Bronchial epithelial cell (primary cell): ENCODE results near the gene E2F8. TPM values are rescaled to one million over a fixed set of nuclear protein-coding genes. Genes with fewer than 3 reads are reported as not detected.
A peak's percentile ranks its signal among the peaks of the same experiment; 100 is the strongest.

ENCODE experiments used
- DNase-seq: peaks from one replicate; pipeline ENCODE4 v3.0.0-alpha.2; 2010; ENCODE audit warnings: low read depth
- FAIRE-seq: peaks from 2 replicates; lab custom pipeline; 2011; peaks lifted over from hg19 to GRCh38; lab: Jason Lieb, UNC
- H3K27me3 ChIP-seq: 2 replicates; pipeline ENCODE4 v1.5.1; 2011; ENCODE audit warnings: low read length; ENCODE audit not compliant: control insufficient read depth, insufficient read depth
- H3K36me3 ChIP-seq: 2 replicates; pipeline ENCODE4 v1.5.1; 2011; ENCODE audit warnings: low read length; ENCODE audit not compliant: control insufficient read depth, insufficient read depth
- H3K4me3 ChIP-seq: 2 replicates; pipeline ENCODE4 v1.5.1; 2011; ENCODE audit warnings: mild to moderate bottlenecking, low read depth, low read length, control low read depth
- CTCF ChIP-seq: IDR thresholded peaks from 2 replicates; pipeline ENCODE4 v1.5.1; 2011; ENCODE audit warnings: mild to moderate bottlenecking, moderate library complexity, low read length, control low read depth, inconsistent platforms; ENCODE audit not compliant: insufficient read depth, severe bottlenecking
- total RNA-seq: library from RNA; depleted of rRNA; stranded (reverse); fragments of >200 nt; gene quantifications from 2 replicates; pipeline ENCODE4 v1.2.1, GENCODE V29; 2014

E2F8 gene
- total RNA-seq, 1 donor from 2014 or later: 0.26 TPM

- Histone ChIP-seq H3K27me3 (no peaks in the 10 kb centered on the region), H3K4me3 (no peak overlapping the region), H3K36me3 (no peaks in the 10 kb centered on the region)
- TF ChIP-seq CTCF: no peak
- peak; percentile 91 for DNase-seq
- peak; percentile 36 for FAIRE-seq
Observed at GRCh38 chr11:19216709-19217374, 23.9 kb downstream of the E2F8 start.

- no peak for TF ChIP-seq CTCF
- DNase-seq (no peak), FAIRE-seq (no peak)
- Histone ChIP-seq H3K36me3 (no peaks in the 10 kb centered on the region), H3K27me3 (no peaks in the 10 kb centered on the region), H3K4me3 (no peak overlapping the region)
Observed at GRCh38 chr11:19216021-19216420, 24.7 kb downstream of the E2F8 start.

- Histone ChIP-seq H3K27me3 (peaks cover 2% of the 10 kb centered on the region), H3K4me3 (no peak overlapping the region), H3K36me3 (no peaks in the 10 kb centered on the region)
- FAIRE-seq: no peak
- no peak for TF ChIP-seq CTCF
- DNase-seq: no peak
Observed at GRCh38 chr11:19209617-19210370, 31.0 kb downstream of the E2F8 start.

- H3K4me3 ChIP-seq: no peak overlapping the region
- no peak for DNase-seq
- TF ChIP-seq CTCF: no peak
- FAIRE-seq: no peak
- H3K27me3 ChIP-seq: peaks cover 2% of the 10 kb centered on the region
- H3K36me3 ChIP-seq: no peaks in the 10 kb centered on the region
Observed at GRCh38 chr11:19208959-19209546, 31.7 kb downstream of the E2F8 start.

GRCh38 chr11:19208181-19208580 is 32.6 kb downstream of the E2F8 start:
- H3K4me3 ChIP-seq: no peak overlapping the region
- FAIRE-seq (no peak), DNase-seq (no peak)
- peaks cover 2% of the 10 kb centered on the region for H3K27me3 ChIP-seq
- no peak for TF ChIP-seq CTCF
- H3K36me3 ChIP-seq: no peaks in the 10 kb centered on the region
